H1 (cell line): Measurements from ENCODE around the gene PTH1R. TPM values are rescaled to one million over a fixed set of nuclear protein-coding genes. Genes with fewer than 3 reads are reported as not detected.
A peak's percentile ranks its signal among the peaks of the same experiment; 100 is the strongest.

ENCODE experiments used
- CTCF ChIA-PET: fragments of 300-600 bp; sonication (Branson Sonifier 250); formaldehyde crosslinking; loops from one replicate; lab custom pipeline; 2021; ENCODE audit not compliant: partially characterized antibody; lab: Charles Lee
- POLR2A ChIA-PET: fragments of 300-600 bp; sonication (Branson Sonifier 250); formaldehyde crosslinking; loops from one replicate; lab custom pipeline; 2021; ENCODE audit warnings: inconsistent platforms; ENCODE audit not compliant: partially characterized antibody; lab: Charles Lee
- DNase-seq, 2 experiments: peaks; one replicate each; pipeline versions ENCODE4 v3.0.0 to v3.0.0-alpha.2; 2010 to 2022; ENCODE audit warnings: low spot score in 2 of 2, low read depth in 1 of 2, mixed read lengths in 1 of 2
- FAIRE-seq: peaks from 2 replicates; lab custom pipeline; 2011; peaks lifted over from hg19 to GRCh38; lab: Jason Lieb, UNC
- H2AFZ ChIP-seq: 2 replicates; pipeline ENCODE4 v1.8.1; 2012; ENCODE audit warnings: low read length, inconsistent platforms
- H2AK5ac ChIP-seq: 2 replicates; pipeline ENCODE4 v1.6.1; 2013; ENCODE audit warnings: low read depth, low read length
- H2BK120ac ChIP-seq: replicated peaks from 2 replicates; pipeline ENCODE3; 2013; ENCODE audit warnings: low read depth, low read length, inconsistent platforms
- H2BK12ac ChIP-seq: 2 replicates; pipeline ENCODE4 v1.6.1; 2013; ENCODE audit warnings: low read depth, low read length
- H2BK15ac ChIP-seq: 2 replicates; pipeline ENCODE4 v1.6.1; 2013; ENCODE audit warnings: low read length
- H2BK20ac ChIP-seq: 2 replicates; pipeline ENCODE4 v1.6.1; 2013; ENCODE audit warnings: low read length
- H2BK5ac ChIP-seq: 2 replicates; pipeline ENCODE4 v1.6.1; 2013; ENCODE audit warnings: low read depth, low read length
- H3K14ac ChIP-seq: 2 replicates; pipeline ENCODE4 v1.6.1; 2013; ENCODE audit warnings: inconsistent platforms; ENCODE audit not compliant: insufficient read length
- H3K18ac ChIP-seq: 2 replicates; pipeline ENCODE4 v1.6.1; 2013; ENCODE audit warnings: low read length; ENCODE audit errors: extremely low read depth
- H3K23ac ChIP-seq: 2 replicates; pipeline ENCODE4 v1.6.1; 2013; ENCODE audit warnings: inconsistent platforms; ENCODE audit not compliant: insufficient read length
- H3K23me2 ChIP-seq: 2 replicates; pipeline ENCODE4 v1.6.1; 2013; ENCODE audit warnings: low read depth, low read length
- H3K27ac ChIP-seq: 2 replicates; pipeline ENCODE4 v1.6.1; 2011; ENCODE audit warnings: low read depth, low read length, inconsistent platforms
- H3K27me3 ChIP-seq, 4 experiments: replicated peaks in 1 of 4; 1 replicate in 1 of 4; 2 replicates in 3 of 4; pipeline versions ENCODE4 v1.6.1 to v1.8.1; 2011 to 2013; ENCODE audit warnings: low read length in 3 of 4, mild to moderate bottlenecking in 3 of 4, inconsistent platforms in 2 of 4, mixed read lengths in 2 of 4, moderate library complexity in 1 of 4; ENCODE audit not compliant: control insufficient read depth in 3 of 4, insufficient read depth in 3 of 4; ENCODE audit errors: extremely low read depth in 1 of 4
- H3K36me3 ChIP-seq, 4 experiments: 2 replicates each; pipeline versions ENCODE4 v1.6.1 to v1.8.1; 2011 to 2013; ENCODE audit warnings: mild to moderate bottlenecking in 4 of 4, low read length in 3 of 4, moderate library complexity in 2 of 4, control low read depth in 1 of 4, inconsistent platforms in 1 of 4; ENCODE audit not compliant: insufficient read depth in 4 of 4, control insufficient read depth in 2 of 4
- H3K4ac ChIP-seq: replicated peaks from 2 replicates; pipeline ENCODE3; 2013; ENCODE audit warnings: low read length, low read depth, mixed read lengths, inconsistent platforms; ENCODE audit not compliant: insufficient read length
- H3K4me1 ChIP-seq, 4 experiments: replicated peaks in 1 of 4; 1 replicate in 1 of 4; 2 replicates in 3 of 4; pipeline versions ENCODE4 v1.6.1 to v1.8.1; 2011 to 2013; ENCODE audit warnings: low read length in 3 of 4, inconsistent platforms in 2 of 4, mixed read lengths in 1 of 4; ENCODE audit not compliant: insufficient read depth in 4 of 4, control insufficient read depth in 3 of 4
- H3K4me2 ChIP-seq, 2 experiments: 2 replicates each; pipeline versions ENCODE4 v1.6.1 to v1.8.1; 2011 to 2013; ENCODE audit warnings: low read depth in 2 of 2, low read length in 2 of 2, control low read depth in 1 of 2, inconsistent platforms in 1 of 2, mild to moderate bottlenecking in 1 of 2; ENCODE audit not compliant: insufficient read depth in 1 of 2
- H3K4me3 ChIP-seq, 4 experiments: fragments of 200-600, 300-600 bp in 1 of 4; sonication (generic), shearing (Covaris generic), sonication (Bioruptor Twin) in 1 of 4; 2 replicates each; pipeline versions ENCODE4 v1.5.1 to v1.8.1; 2011 to 2016; ENCODE audit warnings: low read length in 4 of 4, low read depth in 3 of 4, control low read depth in 2 of 4, inconsistent platforms in 2 of 4, mild to moderate bottlenecking in 2 of 4, mixed read lengths in 1 of 4, moderate library complexity in 1 of 4; ENCODE audit not compliant: insufficient read depth in 2 of 4; ENCODE audit errors: extremely low read depth in 1 of 4
- H3K56ac ChIP-seq: replicated peaks from 2 replicates; pipeline ENCODE3; 2013; ENCODE audit warnings: low read depth, mild to moderate bottlenecking, mixed read lengths, low read length, inconsistent platforms; ENCODE audit not compliant: insufficient read length
- H3K79me1 ChIP-seq: 2 replicates; pipeline ENCODE4 v1.6.1; 2013; ENCODE audit warnings: low read depth, low read length, control low read depth
- H3K79me2 ChIP-seq, 2 experiments: 2 replicates each; pipeline versions ENCODE4 v1.6.1 to v1.8.1; 2012 to 2013; ENCODE audit warnings: low read length in 2 of 2, mild to moderate bottlenecking in 2 of 2, inconsistent platforms in 1 of 2; ENCODE audit not compliant: insufficient read depth in 2 of 2, control insufficient read depth in 1 of 2
- H3K9ac ChIP-seq, 4 experiments: replicated peaks in 1 of 4; 1 replicate in 1 of 4; 2 replicates in 3 of 4; pipeline versions ENCODE4 v1.6.1 to v1.8.1; 2011 to 2013; ENCODE audit warnings: low read depth in 3 of 4, low read length in 3 of 4, control low read depth in 2 of 4, mild to moderate bottlenecking in 2 of 4, moderate library complexity in 2 of 4, inconsistent platforms in 1 of 4; ENCODE audit errors: extremely low read depth in 1 of 4
- H3K9me3 ChIP-seq, 2 experiments: 2 replicates each; pipeline versions ENCODE4 v1.6.1 to v1.8.1; 2012 to 2013; ENCODE audit warnings: mild to moderate bottlenecking in 2 of 2, moderate library complexity in 2 of 2, control low read depth in 1 of 2, inconsistent platforms in 1 of 2, low read depth in 1 of 2, low read length in 1 of 2, mixed read lengths in 1 of 2; ENCODE audit not compliant: insufficient read depth in 2 of 2
- H4K20me1 ChIP-seq, 2 experiments: replicated peaks in 1 of 2; 2 replicates each; pipeline versions ENCODE3 to v1.8.1; 2011 to 2013; ENCODE audit warnings: inconsistent platforms in 2 of 2, low read length in 2 of 2, mild to moderate bottlenecking in 1 of 2; ENCODE audit not compliant: insufficient read depth in 2 of 2, control insufficient read depth in 1 of 2
- H4K5ac ChIP-seq: 2 replicates; pipeline ENCODE4 v1.6.1; 2013; ENCODE audit warnings: low read length, low read depth, mixed read lengths, inconsistent platforms; ENCODE audit not compliant: insufficient read length
- H4K8ac ChIP-seq: 2 replicates; pipeline ENCODE4 v1.8.0; 2013; ENCODE audit warnings: mild to moderate bottlenecking, moderate library complexity, low read length, inconsistent platforms; ENCODE audit not compliant: insufficient read depth; ENCODE audit errors: extremely low read depth
- H4K91ac ChIP-seq: replicated peaks from 2 replicates; pipeline ENCODE3; 2013; ENCODE audit warnings: low read length, mixed read lengths, inconsistent platforms; ENCODE audit not compliant: insufficient read length
- ATF2 ChIP-seq: IDR thresholded peaks from 2 replicates; pipeline ENCODE4 v1.6.1; 2012; ENCODE audit warnings: low read length, inconsistent platforms
- CEBPB ChIP-seq: IDR thresholded peaks from 2 replicates; pipeline ENCODE4 v1.6.1; 2012; ENCODE audit warnings: low read depth, low read length
- GABPA ChIP-seq: IDR thresholded peaks from 2 replicates; pipeline ENCODE4 v1.6.1; 2011; ENCODE audit warnings: mild to moderate bottlenecking, low read length, moderate library complexity, borderline replicate concordance; ENCODE audit not compliant: insufficient read depth
- GTF2F1 ChIP-seq: IDR thresholded peaks from 2 replicates; pipeline ENCODE4 v1.6.1; 2012; ENCODE audit warnings: low read depth, low read length, improper control_type of control experiment, borderline replicate concordance
- HDAC2 ChIP-seq, 2 experiments: fragments of 300-600 bp in 1 of 2; sonication (generic) in 1 of 2; IDR thresholded peaks; 2 replicates each; pipeline ENCODE4 v1.6.1; 2011 to 2012; ENCODE audit warnings: low read depth in 2 of 2, low read length in 2 of 2, mild to moderate bottlenecking in 2 of 2, moderate library complexity in 2 of 2, borderline replicate concordance in 1 of 2, inconsistent platforms in 1 of 2
- HDAC6 ChIP-seq: IDR thresholded peaks from one replicate; pipeline ENCODE4 v1.7.1; 2012; ENCODE audit warnings: low read depth, mild to moderate bottlenecking, inconsistent platforms, low read length, moderate library complexity
- WGBS, 2 experiments: shearing (Covaris generic) in 1 of 2; methylation state at CpG; one replicate each; pipeline versions ENCODE4 v1.1.6 to v1.1.7; 2013 to 2015; ENCODE audit warnings: low lambda C conversion rate in 2 of 2, mixed read lengths in 2 of 2, inconsistent platforms in 1 of 2, low coverage in 1 of 2, missing lambda C conversion rate in 1 of 2; ENCODE audit not compliant: insufficient replicate concordance in 2 of 2, insufficient coverage in 1 of 2, insufficient read length in 1 of 2; ENCODE audit errors: extremely low coverage in 1 of 2, missing lambda C conversion rate in 1 of 2; 5-methylcytosine and 5-hydroxymethylcytosine counted together
- polyA plus RNA-seq, 7 experiments: library from polyadenylated mRNA; depleted of rRNA in 3 of 7; stranded (reverse) in 5 of 7; unstranded in 2 of 7; fragments of >200 nt in 5 of 7; fragments of 200-250 nt in 2 of 7; gene quantifications; 1 replicate in 5 of 7; 2 replicates in 1 of 7; 4 replicates in 1 of 7; pipeline versions ENCODE4 v1.2.1 to v1.2.3, GENCODE V29; 2011 to 2013; ENCODE audit warnings: missing spikeins in 2 of 7, mixed read lengths in 2 of 7
- total RNA-seq: library from RNA; stranded (reverse); fragmentation: NEBNext Ultra II Directional; extraction: Animal tissue kit (Norgen Biotek cat#: 25700); gene quantifications from 2 replicates; pipeline ENCODE4 v1.2.1, GENCODE V29; 2021
- TF ChIP-seq, protein P1 (sequence below): IDR thresholded peaks from 2 replicates; pipeline ENCODE4 v1.6.1; 2011; ENCODE audit warnings: low read depth, mild to moderate bottlenecking, low read length; ENCODE audit not compliant: insufficient read depth

The PTH1R gene
- total and polyA plus RNA-seq, 2 of the 8 experiments (the other 6 are each of a cell fraction or from before 2014, with no cell fraction given): 0.57 to 1.5 TPM

DNA sequence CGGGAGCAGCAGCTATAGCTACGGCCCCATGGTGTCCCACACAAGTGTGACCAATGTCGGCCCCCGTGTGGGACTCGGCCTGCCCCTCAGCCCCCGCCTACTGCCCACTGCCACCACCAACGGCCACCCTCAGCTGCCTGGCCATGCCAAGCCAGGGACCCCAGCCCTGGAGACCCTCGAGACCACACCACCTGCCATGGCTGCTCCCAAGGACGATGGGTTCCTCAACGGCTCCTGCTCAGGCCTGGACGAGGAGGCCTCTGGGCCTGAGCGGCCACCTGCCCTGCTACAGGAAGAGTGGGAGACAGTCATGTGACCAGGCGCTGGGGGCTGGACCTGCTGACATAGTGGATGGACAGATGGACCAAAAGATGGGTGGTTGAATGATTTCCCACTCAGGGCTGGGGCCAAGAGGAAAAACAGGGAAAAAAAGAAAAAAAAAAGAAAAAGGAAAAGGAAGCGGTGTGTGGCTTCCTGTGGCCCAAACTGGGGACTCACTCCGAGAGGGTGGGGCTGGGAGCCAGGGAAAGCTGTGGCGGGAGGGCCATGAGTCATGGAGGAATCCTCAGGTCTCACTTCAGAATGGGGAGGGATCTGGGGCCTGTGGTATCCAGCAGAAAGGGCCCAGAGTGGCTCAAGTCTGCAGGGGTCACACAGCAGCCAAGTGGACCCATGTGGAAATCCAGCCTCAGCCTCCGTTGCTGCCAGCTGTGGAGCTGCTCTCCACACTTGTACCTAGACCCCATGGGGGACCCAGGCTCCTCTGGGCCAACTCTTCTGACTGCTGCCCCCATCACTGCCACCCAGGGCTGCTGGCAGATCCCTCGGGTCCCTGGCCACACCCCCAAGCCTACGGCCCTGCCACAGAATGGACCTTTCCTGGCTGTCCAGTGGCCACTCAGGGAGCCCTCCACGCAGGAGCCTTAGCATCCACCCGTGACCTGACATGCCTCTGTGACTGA, 26.1 kb downstream of the PTH1R start:
- FAIRE-seq: no peak
- TF ChIP-seq GABPA: no peak
- TF ChIP-seq HDAC2 (IDR thresholded peaks at IDR 0.05; ENCODE audit: borderline replicate concordance in 1 of 2, low read depth in 2 of 2, low read length in 2 of 2): no peak
- TF ChIP-seq GTF2F1: no peak
- no peak for TF ChIP-seq HDAC6
- no peak for TF ChIP-seq CEBPB
- TF ChIP-seq ATF2: no peak
- TF ChIP-seq, protein P1, sequence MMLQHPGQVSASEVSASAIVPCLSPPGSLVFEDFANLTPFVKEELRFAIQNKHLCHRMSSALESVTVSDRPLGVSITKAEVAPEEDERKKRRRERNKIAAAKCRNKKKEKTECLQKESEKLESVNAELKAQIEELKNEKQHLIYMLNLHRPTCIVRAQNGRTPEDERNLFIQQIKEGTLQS: no peak

More for the DNA sequence above, 26.1 kb downstream of the PTH1R start:
- peaks cover 0 to 5% of the 10 kb centered on the region in 2 experiments for H4K20me1 ChIP-seq
- H3K18ac ChIP-seq: no peak overlapping the region
- H3K36me3 ChIP-seq: no peaks in the 10 kb centered on the region
- H3K27ac ChIP-seq: no peak overlapping the region
- POLR2A ChIA-PET: interaction anchor here (1.2 kb wide), 1 partner anchor 10 kb away, joined by 3 read pairs; no protein-coding TSS in a partner anchor
- H4K91ac ChIP-seq: no peak overlapping the region
- H3K4me3 ChIP-seq: no peak overlapping the region
- H3K23me2 ChIP-seq: peaks cover 2% of the 10 kb centered on the region; the same call in 1 of the 2 replicates
- no peak overlapping the region for H2BK12ac ChIP-seq
- no peak overlapping the region for H2BK120ac ChIP-seq
- H3K27me3 ChIP-seq: peaks cover 0 to 11% (median 10%) of the 10 kb centered on the region in 4 experiments; a peak in 4 of 7 replicates
- H4K8ac ChIP-seq: no peak overlapping the region; the same call in 1 of the 2 replicates
- H3K79me1 ChIP-seq: no peaks in the 10 kb centered on the region; the same call in 1 of the 2 replicates
- no peak overlapping the region for H3K9ac ChIP-seq
- H3K79me2 ChIP-seq: no peaks in the 10 kb centered on the region
- H4K5ac ChIP-seq: no peak overlapping the region
- WGBS, 2 experiments: 86% methylated on average over 21 of the region's 21 CpGs; no CpG with 5 or more reads in 1 of the 2 experiments
- CTCF ChIA-PET: interaction anchor here (1.1 to 13.3 kb wide), 3 partner anchors 54 to 196 kb away, joined by 4 to 91 read pairs (median 5); no protein-coding TSS in a partner anchor
- no peak overlapping the region for H2BK5ac ChIP-seq
- H3K4me2 ChIP-seq: no peak overlapping the region
- H3K14ac ChIP-seq: no peak overlapping the region
- no peaks in the 10 kb centered on the region for H3K9me3 ChIP-seq
- H3K4ac ChIP-seq: no peak overlapping the region
- H2BK20ac ChIP-seq: no peak overlapping the region
- H2BK15ac ChIP-seq: no peak overlapping the region
- H2AK5ac ChIP-seq: 0 out of 2 replicates have a peak overlapping the region, but pooled peaks have one; percentile 39
- DNase-seq: no peak
- H2AFZ ChIP-seq: no peak overlapping the region
- H3K56ac ChIP-seq: no peak overlapping the region
- H3K4me1 ChIP-seq: peaks cover 0 to 5% (median 2%) of the 10 kb centered on the region in 4 experiments; a peak in 4 of 7 replicates
- no peak overlapping the region for H3K23ac ChIP-seq
